TTC549 (cell line): ENCODE measurements around the gene IFI6.
"Not testable (repeated sequence)": the region's sequence is repeated elsewhere in the genome, so short reads cannot be mapped to it uniquely, and the experiment has no call there.

ENCODE experiments used
- FAIRE-seq: peaks from 2 replicates; lab custom pipeline; 2012; peaks lifted over from hg19 to GRCh38; lab: Jason Lieb, UNC

The IFI6 gene

DNA sequence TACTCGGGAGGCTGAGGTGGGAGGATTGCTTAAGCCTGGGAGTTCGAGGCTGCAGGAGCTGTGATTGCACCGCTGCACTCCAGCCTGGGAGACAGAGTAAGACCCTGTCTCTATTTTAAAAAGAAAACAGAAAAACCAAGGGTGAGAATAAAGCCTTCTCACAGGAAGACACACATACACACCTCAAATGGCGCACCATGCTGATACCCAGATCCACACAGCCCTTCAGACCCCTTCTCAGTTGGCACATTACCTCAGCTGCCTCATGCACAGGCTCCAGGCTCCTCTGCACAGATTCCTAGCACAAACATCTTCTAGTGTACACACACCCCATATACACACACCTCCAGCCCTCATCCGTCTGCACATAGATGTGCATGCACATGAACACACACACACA is 44.9 kb downstream of the IFI6 start:
- FAIRE-seq: no peak

- FAIRE-seq: no peak
These were observed 45.7 kb downstream of the IFI6 start for GRCh38 chr1:27626031-27626935.

DNA sequence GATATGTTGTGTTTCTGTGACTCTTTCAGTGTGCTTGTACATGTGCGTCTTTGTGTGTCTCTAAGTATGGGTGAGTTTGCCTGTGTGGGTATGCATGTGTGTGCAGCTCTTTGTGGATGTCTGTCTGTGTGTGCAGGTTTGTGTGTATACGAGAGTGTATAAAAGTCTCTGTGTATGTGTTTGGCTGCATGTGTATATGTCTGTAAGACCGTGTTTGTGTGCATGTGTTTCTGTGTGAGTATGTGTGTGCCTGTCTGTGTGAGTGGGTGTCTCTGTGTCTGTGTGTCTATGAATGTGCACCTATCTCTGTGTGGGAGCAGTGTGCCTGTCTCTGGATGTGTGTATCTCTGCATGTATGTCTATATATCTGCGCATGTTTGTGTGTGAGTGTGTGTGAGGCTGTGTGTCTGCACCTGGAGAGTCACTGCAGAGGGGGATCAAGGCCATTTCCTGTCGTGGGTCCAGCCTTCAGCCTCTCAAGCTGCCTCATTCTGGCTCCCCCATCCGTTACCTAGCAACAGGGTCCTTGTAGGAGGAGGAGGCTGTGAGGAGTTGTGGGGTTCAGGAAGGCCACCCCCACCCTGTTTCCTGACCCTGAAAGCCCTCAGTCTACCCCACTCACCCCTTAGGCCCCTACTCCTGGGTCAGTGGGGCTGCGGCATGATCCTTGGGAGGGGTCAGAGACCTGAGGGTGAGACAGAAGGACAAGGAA is 47.4 kb downstream of the IFI6 start:
- no peak for FAIRE-seq

DNA sequence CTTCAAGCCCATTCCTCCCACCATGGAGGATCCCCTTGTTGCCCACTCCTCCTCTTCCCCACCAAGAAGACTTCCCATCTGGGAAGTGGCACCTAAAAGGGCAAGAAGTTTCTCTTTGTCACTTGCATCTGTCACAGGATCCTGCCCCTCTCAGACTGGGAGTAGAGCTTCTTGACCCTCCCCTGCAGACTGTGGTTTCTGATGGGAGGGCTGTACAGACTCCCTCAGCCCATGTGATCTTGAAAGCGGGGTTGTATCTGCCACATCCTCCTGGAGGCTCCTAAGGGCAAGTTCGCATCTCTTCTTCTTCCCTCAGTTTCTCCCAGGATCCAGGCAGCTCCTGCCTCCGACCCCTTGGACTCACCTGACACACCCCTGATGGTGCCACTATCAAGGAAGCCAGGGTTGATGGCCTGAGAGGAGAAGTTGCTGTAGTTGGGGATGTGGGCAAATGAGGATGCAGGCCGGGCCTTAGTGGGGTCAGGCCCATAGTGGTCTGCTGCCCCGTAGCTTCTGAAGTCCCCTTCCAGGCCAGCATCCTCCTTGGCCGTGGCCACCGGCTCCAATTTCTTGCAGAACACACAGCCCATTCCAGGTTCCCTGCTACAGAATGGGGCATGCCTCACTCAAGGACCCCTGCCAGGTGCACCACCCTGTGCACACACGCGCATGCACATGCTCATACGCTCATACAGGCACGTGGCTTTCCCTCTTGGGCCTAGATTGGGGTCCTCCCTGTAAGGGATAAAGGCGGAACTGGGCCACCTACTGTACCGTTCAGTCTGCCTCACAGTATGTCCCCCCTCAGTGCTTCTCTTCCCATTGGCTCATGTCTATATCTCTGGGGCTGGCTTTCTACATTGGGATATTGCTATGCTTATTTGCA is 48.4 kb downstream of the IFI6 start:
- FAIRE-seq: no peak

DNA sequence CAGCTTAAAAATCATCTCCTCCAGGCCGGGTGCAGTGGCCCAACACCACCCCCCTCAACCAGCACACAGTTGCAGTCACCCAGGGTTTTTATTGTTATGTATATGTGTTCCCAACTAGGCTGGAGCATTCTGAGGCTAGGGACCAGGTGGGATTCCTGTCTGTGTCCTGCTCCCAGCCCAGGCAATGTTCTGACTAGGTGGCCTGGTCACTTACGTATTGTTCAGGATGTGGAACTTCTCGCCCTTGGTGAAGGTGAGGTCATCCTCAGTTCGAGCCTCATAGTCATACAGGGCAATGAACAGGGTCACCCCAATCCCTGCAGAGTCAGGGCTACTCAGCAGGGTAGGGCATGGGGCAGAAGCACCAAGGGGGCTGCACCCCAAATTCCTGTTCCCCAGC is 49.2 kb downstream of the IFI6 start:
- no peak for FAIRE-seq

GRCh38 chr1:27621051-27621920 is 50.7 kb downstream of the IFI6 start:
- FAIRE-seq: no peak

DNA sequence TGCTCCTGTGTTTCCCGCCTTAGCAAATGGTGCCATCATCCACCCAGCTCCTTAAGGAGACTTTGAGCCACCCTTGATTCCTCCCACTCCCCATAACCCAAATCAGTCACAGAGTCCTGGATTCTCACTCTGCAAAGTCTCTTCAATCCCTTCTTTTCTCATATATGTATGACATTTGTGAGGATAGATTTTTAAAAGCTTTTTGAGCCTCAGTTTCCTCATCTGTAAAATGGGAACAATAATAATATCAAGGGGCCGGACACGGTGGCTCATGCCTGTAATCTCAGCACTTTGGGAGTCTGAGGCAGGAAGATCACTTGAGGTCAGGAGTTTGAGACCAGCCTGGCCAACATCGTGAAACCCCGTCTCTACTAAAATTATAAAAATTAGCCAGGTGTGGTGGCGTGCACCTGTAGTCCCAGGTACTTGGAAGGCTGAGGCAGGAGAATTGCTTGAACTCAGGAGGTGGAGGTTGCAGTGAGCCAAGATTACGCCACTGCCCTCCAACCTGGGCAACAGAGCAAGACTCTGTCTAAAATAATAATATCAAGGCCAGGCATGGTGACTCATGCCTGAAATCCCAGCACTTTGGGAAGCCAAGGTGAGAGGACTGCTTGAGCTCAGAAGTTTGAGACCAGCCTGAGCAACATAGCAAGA is 52.1 kb downstream of the IFI6 start:
- not testable (repeated sequence) for FAIRE-seq

DNA sequence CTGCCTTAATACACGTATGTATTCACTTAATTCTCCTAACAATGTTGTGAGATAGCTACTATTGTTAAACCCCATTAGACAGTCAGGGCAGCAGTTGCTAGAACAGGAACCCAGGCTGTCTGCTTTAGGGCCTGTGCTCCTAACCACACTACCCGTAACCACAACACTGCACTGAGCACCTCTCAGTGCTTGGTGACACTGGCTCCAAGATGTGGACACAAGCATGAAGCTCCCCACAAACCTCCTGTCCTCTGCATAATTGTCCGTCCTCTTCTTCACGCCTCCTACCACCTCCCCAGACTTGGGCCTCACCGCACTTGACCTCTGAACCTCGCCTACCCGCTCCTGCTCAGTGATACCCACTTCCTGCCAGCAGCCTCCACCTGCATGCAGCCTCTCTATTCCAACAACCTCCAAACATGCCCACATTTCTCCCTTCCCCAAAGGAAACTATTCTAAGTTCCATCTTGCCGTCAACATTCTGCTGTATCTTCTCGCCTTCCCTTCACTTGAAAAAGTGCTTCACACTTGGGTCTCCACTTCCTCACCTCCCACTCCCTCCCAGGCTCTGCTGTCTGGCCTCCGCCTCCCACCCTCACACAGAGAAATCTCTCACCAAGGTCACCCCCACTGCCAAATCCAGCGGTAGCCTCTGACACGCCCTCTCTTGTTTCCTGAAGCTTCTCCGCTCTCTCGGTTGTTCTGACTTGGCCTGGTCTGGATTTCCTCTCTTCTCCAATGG is 53.5 kb downstream of the IFI6 start:
- FAIRE-seq: no peak

DNA sequence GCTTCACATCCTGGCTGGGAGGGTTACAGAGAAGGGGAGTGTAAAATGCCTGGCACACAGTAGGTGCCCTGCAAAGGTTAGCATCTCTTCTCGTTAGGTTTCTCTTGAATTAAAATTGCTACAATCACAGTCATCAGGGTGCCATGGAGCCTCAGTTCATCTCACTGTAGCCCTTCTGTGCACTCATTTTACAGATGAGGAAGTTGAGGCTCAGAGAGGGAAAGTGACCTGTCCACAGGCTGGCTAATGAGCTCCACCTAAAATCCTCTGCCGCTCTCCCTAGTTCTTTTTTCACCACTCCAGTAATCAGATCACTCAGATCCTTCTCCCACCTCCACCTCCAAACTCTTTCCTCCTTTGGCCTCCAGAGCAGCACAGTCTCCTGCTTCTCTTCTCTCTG is 54.6 kb downstream of the IFI6 start:
- no peak for FAIRE-seq

DNA sequence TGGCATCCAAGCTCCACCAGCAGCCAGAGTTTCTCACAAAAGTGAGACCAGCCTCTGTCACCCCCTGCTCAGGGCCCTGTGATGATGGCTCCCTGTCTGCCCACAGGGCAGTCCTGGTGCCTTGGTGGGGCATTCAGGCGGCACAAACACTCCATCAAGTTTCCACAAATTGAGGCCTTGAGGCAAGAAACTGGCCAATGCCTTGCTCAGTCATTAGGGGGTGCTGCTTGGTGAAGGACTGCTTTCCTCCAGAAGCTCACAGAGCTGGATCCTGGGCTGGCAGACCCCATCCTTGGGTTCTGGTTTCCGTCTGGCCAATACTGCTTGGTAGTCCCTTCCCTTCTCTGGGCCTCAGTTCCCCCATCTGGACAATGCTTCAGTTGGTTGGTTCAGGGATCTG is 55.6 kb downstream of the IFI6 start:
- no peak for FAIRE-seq
